GM23338 (cell line): ENCODE results near the gene CPNE4.

Experiments used
- EZH2phosphoT487 ChIP-seq: fragments of 200-600 bp; sonication (generic); IDR thresholded peaks from one replicate; pipeline ENCODE4 v1.8.1; 2018; ENCODE audit warnings: antibody characterized with exemption; ENCODE audit not compliant: unreplicated experiment
- TF ChIP-seq, protein P1 (sequence below), 2 experiments: fragments of 200-600 bp in 1 of 2; sonication (generic) in 1 of 2; conservative IDR thresholded peaks; 2 replicates each; pipeline versions ENCODE4 v1.5.1 to v1.6.1; 2016 to 2017; ENCODE audit warnings: antibody characterized with exemption in 2 of 2, low read depth in 2 of 2, mild to moderate bottlenecking in 2 of 2, moderate library complexity in 1 of 2

DNA sequence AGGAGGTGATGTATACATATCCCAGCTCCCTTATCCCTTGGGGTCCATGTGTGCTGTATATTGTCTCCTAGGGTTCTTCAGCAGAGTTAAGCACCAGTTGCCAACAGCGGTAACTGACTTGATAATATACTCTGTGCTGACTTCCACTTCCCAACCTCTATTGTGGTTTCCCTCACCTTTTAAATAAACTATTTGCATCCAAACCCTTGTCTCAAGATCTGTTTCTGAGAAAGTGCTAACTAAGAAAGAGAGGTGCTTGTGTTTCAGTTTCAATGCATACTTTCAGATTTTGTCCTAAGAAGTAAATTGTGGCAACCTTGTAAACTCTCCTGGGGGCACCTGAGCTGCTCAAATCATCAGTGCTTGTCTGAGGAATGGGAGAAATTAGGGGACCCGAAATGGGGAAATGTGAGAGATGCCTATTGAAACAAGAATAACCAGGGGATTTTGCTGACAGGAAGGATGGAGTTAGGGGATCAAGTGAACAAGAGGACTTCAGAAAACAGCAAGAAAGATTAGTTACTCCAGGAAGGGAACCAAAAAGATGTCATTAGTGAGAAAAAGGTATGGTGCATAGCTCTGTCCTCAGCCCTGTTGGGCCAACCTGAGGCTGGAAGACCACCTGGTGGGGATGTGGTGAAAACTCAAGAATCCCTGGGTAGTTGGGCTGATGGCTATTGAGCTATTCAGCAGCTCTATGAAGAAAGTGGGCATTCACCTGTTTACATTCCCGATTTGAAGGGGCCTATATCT is 481.1 kb downstream of the CPNE4 start:
- TF ChIP-seq, protein P1, sequence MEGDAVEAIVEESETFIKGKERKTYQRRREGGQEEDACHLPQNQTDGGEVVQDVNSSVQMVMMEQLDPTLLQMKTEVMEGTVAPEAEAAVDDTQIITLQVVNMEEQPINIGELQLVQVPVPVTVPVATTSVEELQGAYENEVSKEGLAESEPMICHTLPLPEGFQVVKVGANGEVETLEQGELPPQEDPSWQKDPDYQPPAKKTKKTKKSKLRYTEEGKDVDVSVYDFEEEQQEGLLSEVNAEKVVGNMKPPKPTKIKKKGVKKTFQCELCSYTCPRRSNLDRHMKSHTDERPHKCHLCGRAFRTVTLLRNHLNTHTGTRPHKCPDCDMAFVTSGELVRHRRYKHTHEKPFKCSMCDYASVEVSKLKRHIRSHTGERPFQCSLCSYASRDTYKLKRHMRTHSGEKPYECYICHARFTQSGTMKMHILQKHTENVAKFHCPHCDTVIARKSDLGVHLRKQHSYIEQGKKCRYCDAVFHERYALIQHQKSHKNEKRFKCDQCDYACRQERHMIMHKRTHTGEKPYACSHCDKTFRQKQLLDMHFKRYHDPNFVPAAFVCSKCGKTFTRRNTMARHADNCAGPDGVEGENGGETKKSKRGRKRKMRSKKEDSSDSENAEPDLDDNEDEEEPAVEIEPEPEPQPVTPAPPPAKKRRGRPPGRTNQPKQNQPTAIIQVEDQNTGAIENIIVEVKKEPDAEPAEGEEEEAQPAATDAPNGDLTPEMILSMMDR (conservative IDR thresholded peaks at IDR 0.05; ENCODE audit: low read depth in 2 of 2) = no peak
- TF ChIP-seq EZH2phosphoT487 = no peak
